Superior temporal gyrus (tissue), 1 donor: ENCODE measurements around the gene JARID2.

Source experiments
- DNase-seq: peaks from one replicate; pipeline ENCODE4 v3.0.0-alpha.2; 2016; ENCODE audit errors: extremely low spot score

The JARID2 gene

GRCh38 chr6:15416932-15417509 is 171.2 kb downstream of the JARID2 start:
- DNase-seq = no peak

DNA sequence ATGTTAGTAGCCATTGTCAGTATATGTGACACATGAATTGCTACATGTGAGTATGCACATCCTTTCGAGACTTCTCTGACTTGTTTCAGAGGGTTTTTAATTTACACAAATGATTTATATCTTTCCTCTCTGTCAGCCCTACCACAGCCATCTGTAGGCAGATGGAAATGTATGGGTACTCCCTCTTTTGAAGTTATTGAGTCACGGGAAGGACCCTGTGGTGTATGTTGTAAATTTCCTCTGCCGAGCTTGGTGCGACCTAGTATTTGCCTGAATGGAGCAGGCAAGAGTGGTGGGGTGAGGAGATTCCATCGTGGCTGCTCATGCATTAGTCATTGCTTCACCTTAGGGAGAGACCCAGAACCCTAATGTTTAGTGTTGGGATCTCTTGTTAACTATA is 171.9 kb downstream of the JARID2 start:
- DNase-seq = no peak

DNA sequence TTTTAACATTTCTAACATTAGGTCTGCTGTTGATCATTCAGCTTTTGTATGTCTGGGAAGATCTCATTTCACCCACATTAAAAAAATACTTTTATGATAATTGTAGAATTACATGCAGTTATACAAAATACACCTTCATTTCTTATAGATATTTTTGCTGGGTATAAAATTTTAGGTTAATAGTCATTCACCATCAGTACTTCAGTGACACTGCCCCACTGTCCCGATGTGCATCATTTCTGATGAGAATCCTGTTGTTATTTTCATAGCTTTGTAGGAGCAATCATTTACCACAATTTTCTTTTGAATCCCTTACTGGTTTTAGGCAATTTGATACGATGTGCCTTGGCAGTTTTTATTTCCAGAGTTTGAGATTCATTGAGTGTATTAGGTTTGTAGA is 173.6 kb downstream of the JARID2 start:
- no peak for DNase-seq

DNA sequence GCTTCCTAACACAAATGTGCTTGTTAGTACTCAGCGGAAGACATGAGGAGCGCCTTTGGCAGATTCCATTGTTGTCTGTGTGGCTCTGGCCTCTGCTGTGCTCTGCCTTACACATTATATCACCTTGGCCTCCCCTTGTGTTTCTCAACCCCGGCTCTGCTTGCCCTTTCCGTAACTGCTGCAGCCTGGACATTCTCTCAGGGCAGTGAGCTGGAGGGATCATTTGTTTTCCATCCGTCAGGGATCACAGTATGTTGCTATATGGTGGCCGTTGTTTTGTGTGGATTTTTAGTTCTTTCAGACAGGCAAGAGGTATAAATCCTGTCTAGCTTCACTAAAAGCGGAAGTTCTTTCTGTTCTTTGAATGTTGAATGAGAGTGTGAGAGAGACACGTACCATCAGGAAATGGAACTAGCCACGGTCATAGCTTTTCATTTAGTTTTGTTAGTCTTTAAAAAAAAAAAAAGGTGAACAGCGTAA is 175.1 kb downstream of the JARID2 start:
- no peak for DNase-seq

DNA sequence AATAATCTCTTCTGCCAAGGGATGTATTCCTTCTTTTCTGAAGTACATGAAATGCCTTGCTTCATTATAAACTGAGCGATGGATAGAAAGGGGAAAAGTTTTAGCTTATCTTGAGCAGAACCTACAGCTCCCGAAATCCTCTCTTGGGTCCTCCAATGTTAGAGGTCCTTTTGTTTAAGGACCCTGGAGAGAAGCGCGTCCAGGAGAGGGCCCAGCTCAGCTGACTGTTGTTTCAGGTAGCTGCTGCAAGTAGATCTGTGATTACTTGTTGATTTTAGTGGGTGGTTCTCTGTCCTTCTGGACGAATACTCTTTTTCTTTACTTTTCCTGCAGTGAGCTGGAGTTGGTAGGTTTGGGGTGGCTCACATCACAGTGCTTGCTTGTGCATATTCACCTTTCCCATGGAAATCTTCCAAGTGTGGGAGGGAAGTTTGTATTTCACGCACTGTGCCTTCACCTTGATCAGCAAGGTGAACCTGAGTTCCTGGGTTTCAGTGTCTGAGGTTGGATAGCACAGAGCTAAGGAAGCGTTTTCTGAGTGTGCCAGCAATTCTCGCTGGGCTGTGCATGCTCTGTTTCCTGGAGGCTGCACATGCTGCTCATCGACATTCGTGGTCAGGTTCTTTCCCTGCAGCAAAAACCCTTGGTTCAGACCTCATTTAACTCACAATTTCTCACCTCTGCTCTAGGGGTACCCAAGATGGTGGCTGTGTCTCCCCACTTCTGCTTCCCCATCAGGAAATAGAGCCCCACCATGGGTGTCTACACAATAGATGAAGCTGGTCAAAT is 176.3 kb downstream of the JARID2 start:
- no peak for DNase-seq

GRCh38 chr6:15423286-15423993 is 177.6 kb downstream of the JARID2 start:
- DNase-seq = no peak

- DNase-seq = no peak
These were observed 180.1 kb downstream of the JARID2 start for GRCh38 chr6:15425947-15426346.

DNA sequence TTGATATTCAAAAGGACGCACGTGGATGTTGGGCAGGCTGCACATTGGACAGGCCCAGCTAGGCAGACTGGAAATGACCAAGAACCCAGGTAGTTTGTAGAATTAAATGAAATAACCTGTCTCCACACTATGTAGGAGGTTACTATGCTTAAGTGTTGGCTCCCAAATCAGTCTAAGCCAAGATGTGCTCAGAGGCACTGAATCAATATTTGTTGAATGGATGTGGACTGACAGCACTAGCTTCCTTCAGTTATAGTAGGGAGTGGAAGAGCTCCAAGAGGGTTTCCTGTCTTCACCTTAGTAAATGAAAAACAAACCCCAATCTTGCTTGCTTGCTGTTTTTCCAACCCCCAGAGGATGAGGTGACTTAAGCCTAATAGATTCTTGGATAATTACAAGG is 180.5 kb downstream of the JARID2 start:
- no peak for DNase-seq

DNA sequence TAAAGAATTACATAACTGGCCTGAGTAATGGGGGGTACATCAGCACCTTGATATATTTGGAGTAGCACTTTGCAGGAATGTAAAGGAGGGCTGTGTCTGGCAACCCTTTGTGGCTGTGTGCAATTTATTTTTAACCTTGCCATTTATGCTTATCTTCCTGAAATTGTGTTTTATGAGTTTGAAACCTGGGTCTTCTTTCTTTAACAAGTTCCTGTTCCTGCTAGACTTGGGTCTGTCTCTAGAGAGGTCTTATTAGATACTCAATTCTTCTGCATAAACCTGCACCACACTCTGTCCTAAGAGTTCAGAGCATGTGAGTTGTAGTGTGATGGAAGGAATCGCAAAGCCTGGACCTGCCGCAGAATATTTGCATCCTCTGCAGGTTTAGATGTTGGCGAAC is 181.0 kb downstream of the JARID2 start:
- DNase-seq = no peak

DNA sequence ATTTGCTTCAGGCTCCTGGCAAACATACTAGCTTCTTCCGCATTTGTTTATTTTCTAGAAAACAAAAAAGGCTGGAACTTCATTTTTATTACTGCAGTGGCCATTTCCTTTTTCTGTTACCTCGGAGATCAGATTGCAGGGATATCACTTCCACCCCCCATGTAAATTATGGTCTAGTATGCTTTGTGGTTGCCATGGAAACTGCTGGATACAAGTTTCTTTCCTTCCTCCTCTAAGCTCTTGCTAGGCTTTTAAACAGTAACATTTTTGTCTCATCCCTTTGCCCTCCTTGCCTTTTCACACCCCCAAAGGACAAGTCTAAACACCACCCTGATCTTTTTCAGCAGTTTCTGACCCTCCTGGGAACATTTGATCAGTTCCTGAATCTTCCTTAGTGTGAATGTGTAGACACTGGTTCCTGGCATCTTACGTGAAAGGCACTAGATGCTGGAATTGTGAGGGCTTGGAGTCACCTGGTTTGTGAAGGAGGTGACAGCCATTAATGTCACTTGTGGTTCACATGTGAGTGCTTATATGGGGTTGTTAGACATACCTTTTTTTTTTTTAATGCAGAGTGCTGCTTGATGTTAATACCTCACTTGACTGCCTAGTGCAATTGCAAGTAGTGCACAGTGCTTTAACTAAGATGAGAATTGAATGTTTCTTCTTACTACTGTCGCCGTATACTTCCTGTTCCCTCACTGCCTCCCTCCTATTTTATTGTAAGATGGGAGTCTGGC is 181.6 kb downstream of the JARID2 start:
- DNase-seq = peak; percentile 60

DNA sequence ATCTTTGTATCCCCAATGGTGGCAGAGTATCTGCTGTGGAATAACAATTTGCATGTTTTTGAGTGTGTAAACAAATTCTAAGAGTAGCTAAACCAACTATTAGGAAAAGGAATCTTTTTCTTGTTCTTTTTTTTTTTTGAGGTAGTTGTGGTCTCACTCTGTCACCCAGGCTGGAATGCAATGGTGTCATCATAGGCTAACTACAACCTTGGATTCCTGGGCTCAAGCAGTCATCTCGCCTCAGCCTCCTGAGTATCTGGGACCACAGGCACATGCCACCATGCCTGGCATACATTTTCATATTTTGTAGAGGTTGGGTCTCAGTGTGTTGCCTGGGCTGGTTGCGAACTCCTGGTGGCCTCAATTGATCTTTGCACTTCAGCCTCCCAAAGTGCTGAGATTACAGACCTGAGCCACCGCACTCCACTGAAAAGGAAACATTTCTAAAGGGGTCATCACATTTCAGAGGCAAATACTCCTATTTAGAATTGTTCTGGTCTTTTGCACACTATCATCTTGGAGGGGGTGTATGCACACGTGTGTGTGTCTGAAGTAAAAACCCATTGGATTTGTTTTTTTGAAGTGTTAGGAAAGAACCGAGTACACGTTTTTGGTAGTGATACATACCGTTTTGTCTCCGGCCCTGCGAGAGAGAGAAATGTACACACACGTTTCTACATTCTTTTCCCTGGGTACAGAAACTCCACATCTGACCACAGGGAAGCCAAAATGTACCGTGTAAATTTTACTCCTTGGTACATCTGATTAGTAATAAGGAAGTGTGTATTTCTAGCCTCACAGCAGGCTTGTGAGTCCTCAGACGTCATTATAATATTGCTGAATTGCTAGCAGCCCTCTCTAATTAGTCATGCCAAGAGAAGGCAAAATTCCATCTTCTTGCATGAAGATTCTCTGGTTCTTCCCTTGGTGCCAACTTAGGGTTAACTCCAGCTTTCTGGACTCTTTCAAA is 183.6 kb downstream of the JARID2 start:
- DNase-seq = peak; percentile 55

DNA sequence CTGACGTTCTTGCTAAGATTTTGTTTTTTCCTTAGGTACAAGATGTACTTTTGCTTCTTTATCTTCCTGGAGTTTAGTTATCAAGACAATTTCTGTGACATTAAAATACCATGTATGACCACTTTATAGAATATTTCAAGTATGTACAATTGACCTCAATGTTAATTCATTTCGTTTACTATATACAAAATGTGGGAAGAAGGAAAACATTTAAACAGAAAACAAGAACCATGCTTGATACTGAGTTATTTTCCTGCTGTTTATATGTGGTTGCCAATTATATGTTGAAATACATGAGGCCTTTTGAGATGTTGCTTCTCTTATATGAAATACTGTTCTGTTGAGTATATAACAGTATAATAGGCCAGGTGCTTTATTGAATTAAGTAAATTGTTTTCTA is 184.3 kb downstream of the JARID2 start:
- no peak for DNase-seq

- peak; percentile 61 for DNase-seq
These were observed 185.1 kb downstream of the JARID2 start for GRCh38 chr6:15430931-15431405.

- DNase-seq = no peak
These were observed 186.1 kb downstream of the JARID2 start for GRCh38 chr6:15431762-15432483.

DNA sequence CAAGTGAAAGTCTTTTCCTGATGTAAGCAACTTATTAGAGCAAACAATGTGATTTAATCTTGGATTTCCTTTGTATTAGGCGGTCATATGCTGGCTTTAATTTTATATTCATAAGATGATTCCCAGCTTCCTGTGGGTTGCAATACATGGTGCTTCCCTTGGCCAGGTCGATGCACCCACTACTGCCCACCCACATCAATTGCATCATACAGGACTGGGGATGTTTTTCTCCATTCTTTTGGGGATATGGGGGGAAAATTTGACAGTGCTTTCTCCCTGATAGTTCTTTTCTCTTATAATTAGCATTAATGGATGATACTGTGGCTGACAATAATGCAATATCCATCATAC is 187.6 kb downstream of the JARID2 start:
- DNase-seq = no peak

- DNase-seq = no peak
These were observed 188.4 kb downstream of the JARID2 start for GRCh38 chr6:15434263-15434662.

DNA sequence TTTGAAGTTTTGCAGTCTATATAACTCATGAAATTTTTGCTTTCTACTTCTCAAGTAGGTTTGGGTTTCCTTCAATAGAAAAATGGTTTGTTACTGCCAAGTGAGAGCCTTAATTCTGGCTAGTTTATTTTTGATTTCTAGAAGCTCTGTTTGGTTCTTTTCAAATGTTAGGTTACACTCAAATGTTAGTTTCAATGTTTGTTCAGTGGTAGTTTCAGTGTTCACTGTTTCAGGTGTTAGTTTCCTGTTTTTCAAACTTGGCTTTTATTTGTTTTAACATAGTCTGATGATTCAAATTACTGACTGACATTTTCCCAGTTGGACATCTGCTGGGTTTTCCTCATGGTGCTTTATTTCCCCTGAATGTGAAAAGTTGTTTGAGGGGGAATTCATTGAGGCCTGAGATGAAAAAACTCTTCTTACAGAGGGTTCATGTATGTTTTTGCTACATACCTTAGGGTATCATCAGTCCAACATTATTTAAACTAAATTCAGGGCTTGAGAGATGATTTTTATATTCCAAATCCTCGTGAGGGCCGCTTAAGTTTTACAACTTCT is 189.0 kb downstream of the JARID2 start:
- DNase-seq = no peak

DNA sequence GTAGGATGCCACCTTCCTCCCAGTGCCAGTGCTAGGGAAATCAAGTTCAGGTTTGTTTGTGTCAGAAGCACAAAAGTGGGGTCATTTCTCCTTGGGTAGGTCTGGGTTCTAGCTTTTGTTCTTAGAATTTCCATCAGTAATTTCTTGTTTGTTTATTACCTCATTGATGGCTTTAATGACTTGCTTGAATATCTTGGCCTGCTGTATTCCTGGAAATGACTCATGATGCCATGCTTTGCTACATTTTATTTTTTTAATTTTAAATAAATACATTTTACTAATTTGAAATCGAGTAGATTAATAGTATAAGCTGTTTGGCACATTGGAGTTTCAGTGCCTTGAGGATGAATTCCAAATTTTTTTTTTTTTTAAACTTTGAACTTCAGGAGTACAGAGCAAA is 189.6 kb downstream of the JARID2 start:
- no peak for DNase-seq

DNA sequence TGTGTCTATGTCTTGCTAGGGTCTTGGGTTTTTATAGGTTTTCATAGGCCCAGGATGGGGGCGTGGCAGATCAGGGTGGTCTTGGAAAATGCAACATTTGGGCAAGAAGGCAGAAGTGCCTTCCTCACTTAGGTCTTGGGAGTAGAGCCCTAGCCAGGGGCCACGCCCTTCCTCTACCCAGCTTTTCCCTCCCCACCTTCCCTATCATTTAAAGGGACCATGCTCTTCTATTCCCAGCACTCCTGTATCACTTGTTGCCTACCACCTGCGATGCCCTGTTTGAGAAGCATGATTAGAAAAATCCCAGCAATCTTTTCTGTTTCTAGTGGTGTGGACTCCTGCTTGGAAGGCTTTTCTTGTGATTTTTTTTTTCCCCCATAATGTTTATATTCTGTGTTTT is 190.6 kb downstream of the JARID2 start:
- DNase-seq = no peak

DNA sequence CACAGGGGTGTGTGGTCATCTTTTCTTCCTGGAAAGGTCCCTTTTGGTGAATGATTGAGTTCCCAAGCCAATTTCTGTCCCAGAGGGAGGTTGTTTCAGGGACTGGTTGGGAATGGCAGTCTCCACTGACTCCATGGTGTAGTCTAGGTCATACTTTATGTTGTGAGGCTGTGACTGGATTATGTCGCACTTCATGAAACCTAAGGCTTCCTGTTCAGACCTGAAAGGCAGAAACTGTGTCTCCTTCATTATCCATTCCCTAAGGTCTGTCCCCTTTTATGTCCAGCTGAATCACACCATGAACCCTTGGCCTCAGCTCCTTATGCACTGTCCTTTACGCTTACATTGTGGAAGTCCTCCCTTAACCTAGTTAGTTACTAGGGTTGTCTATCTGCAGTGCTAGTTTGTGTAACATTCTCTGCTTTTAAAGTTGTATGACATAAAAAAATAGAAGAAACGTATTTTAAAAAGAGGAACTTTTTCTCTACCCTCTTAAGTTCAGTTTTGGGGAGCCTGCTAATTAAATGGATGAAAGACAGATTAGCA is 191.3 kb downstream of the JARID2 start:
- no peak for DNase-seq
